WTC11 (cell line): ENCODE results near the gene TREML2. TPM values are rescaled to one million over a fixed set of nuclear protein-coding genes. Genes with fewer than 3 reads are reported as not detected.
"Not testable (repeated sequence)": the region's sequence is repeated elsewhere in the genome, so short reads cannot be mapped to it uniquely, and the experiment has no call there.

Experiments
- ATAC-seq: fragments of 200-7000 bp; cut with Tn5 transposase; 2 replicates; pipeline ENCODE4 v1.10.0; 2021; ENCODE audit warnings: mild to moderate bottlenecking, moderate library complexity
- CTCF ChIA-PET: fragments of 300-600 bp; sonication (Branson Sonifier 250); formaldehyde crosslinking; loops from one replicate; lab custom pipeline; 2021; ENCODE audit warnings: antibody characterized with exemption; lab: Charles Lee
- POLR2A ChIA-PET: fragments of 350-600 bp; sonication (Branson Sonifier 250); formaldehyde crosslinking; loops from one replicate; lab custom pipeline; 2021; ENCODE audit warnings: antibody characterized with exemption; lab: Charles Lee
- DNase-seq: peaks from one replicate; pipeline ENCODE4 v3.0.0; 2021; ENCODE audit warnings: low spot score
- H3K27ac Mint-ChIP-seq: 2 replicates; pipeline ENCODE4 v1.8.0; 2021; ENCODE audit warnings: mixed read lengths
- H3K27me3 Mint-ChIP-seq: 2 replicates; pipeline ENCODE4 v1.8.0; 2021; ENCODE audit warnings: low read depth, mild to moderate bottlenecking, moderate library complexity, mixed read lengths
- H3K36me3 Mint-ChIP-seq: 2 replicates; pipeline ENCODE4 v1.8.0; 2021; ENCODE audit warnings: mixed read lengths
- H3K4me1 Mint-ChIP-seq: 2 replicates; pipeline ENCODE4 v1.8.0; 2022; ENCODE audit warnings: mixed read lengths
- H3K4me3 Mint-ChIP-seq: 2 replicates; pipeline ENCODE4 v1.8.0; 2021; ENCODE audit warnings: mild to moderate bottlenecking, moderate library complexity, mixed read lengths
- H3K9me3 Mint-ChIP-seq: 2 replicates; pipeline ENCODE4 v1.8.0; 2021; ENCODE audit warnings: mixed read lengths
- E2F4 ChIP-seq: sonication (generic); formaldehyde crosslinking; IDR thresholded peaks from 2 replicates; pipeline ENCODE4 v1.8.1; 2022; ENCODE audit warnings: low read depth, mild to moderate bottlenecking, moderate library complexity, missing genetic modification reagents, borderline replicate concordance
- EMX1 ChIP-seq: fragments of 250-450 bp; sonication (Bioruptor Pico); IDR thresholded peaks from 2 replicates; pipeline ENCODE4 v1.8.0; 2021; ENCODE audit warnings: mild to moderate bottlenecking
- ETV6 ChIP-seq: sonication (generic); formaldehyde crosslinking; IDR thresholded peaks from 2 replicates; pipeline ENCODE4 v1.8.1; 2022; ENCODE audit warnings: mild to moderate bottlenecking, missing genetic modification reagents
- FOXJ3 ChIP-seq: sonication (generic); formaldehyde crosslinking; IDR thresholded peaks from 2 replicates; pipeline ENCODE4 v1.9.0; 2021; ENCODE audit warnings: missing genetic modification reagents, mild to moderate bottlenecking, borderline replicate concordance
- FOXK1 ChIP-seq: sonication (generic); formaldehyde crosslinking; IDR thresholded peaks from 2 replicates; pipeline ENCODE4 v1.8.0; 2022; ENCODE audit warnings: mild to moderate bottlenecking, moderate library complexity, missing genetic modification reagents
- MYBL2 ChIP-seq: sonication (generic); formaldehyde crosslinking; IDR thresholded peaks from 2 replicates; pipeline ENCODE4 v1.8.1; 2023; ENCODE audit warnings: mild to moderate bottlenecking, moderate library complexity, missing genetic modification reagents
- NR1H2 ChIP-seq: sonication (generic); formaldehyde crosslinking; IDR thresholded peaks from 2 replicates; pipeline ENCODE4 v1.9.0; 2021; ENCODE audit warnings: mild to moderate bottlenecking, moderate library complexity, missing genetic modification reagents
- NR2C2 ChIP-seq: sonication (generic); formaldehyde crosslinking; IDR thresholded peaks from 2 replicates; pipeline ENCODE4 v1.8.0; 2022; ENCODE audit warnings: mild to moderate bottlenecking, missing genetic modification reagents
- SOX15 ChIP-seq: fragments of 250-450 bp; sonication (Bioruptor Pico); IDR thresholded peaks from 2 replicates; pipeline ENCODE4 v1.9.0; 2021; ENCODE audit warnings: mild to moderate bottlenecking
- TEAD4 ChIP-seq: sonication (generic); formaldehyde crosslinking; IDR thresholded peaks from 2 replicates; pipeline ENCODE4 v1.8.0; 2022; ENCODE audit warnings: mild to moderate bottlenecking, missing genetic modification reagents
- ZBTB21 ChIP-seq: sonication (generic); formaldehyde crosslinking; IDR thresholded peaks from 2 replicates; pipeline ENCODE4 v1.8.1; 2023; ENCODE audit warnings: mild to moderate bottlenecking, missing genetic modification reagents, borderline replicate concordance
- ZMAT4 ChIP-seq: fragments of 250-450 bp; sonication (Bioruptor Pico); IDR thresholded peaks from 2 replicates; pipeline ENCODE4 v1.9.0; 2021; ENCODE audit warnings: mild to moderate bottlenecking
- ZNF263 ChIP-seq: sonication (generic); formaldehyde crosslinking; IDR thresholded peaks from 2 replicates; pipeline ENCODE4 v1.8.1; 2022; ENCODE audit warnings: low read depth, mild to moderate bottlenecking, moderate library complexity, missing genetic modification reagents
- ZNF317 ChIP-seq: sonication (generic); formaldehyde crosslinking; IDR thresholded peaks from 2 replicates; pipeline ENCODE4 v1.8.1; 2023; ENCODE audit warnings: low read depth, mild to moderate bottlenecking, moderate library complexity, missing genetic modification reagents, borderline replicate concordance
- ZNF532 ChIP-seq: fragments of 250-450 bp; sonication (Bioruptor Pico); IDR thresholded peaks from 2 replicates; pipeline ENCODE4 v1.9.0; 2021; ENCODE audit warnings: mild to moderate bottlenecking, borderline replicate concordance
- ZNF671 ChIP-seq: fragments of 250-450 bp; sonication (Bioruptor Pico); IDR thresholded peaks from 2 replicates; pipeline ENCODE4 v1.8.0; 2021; ENCODE audit warnings: mild to moderate bottlenecking
- total RNA-seq: library from RNA; stranded (reverse); gene quantifications from 3 replicates; pipeline ENCODE4 v1.2.3, GENCODE V29; 2021
- TF ChIP-seq, protein P1 (sequence below): sonication (generic); formaldehyde crosslinking; IDR thresholded peaks from 2 replicates; pipeline ENCODE4 v1.8.1; 2022; ENCODE audit warnings: missing genetic modification reagents, borderline replicate concordance
- TF ChIP-seq, protein P2 (sequence below): sonication (generic); formaldehyde crosslinking; IDR thresholded peaks from 2 replicates; pipeline ENCODE4 v1.8.0; 2023; ENCODE audit warnings: missing genetic modification reagents
- TF ChIP-seq, protein P3 (sequence below): sonication (generic); formaldehyde crosslinking; IDR thresholded peaks from 2 replicates; pipeline ENCODE4 v1.8.1; 2023; ENCODE audit warnings: mild to moderate bottlenecking, missing genetic modification reagents, moderate library complexity

The TREML2 gene
- total RNA-seq, 1 experiment from 2014 or later, result 0.15 TPM

DNA sequence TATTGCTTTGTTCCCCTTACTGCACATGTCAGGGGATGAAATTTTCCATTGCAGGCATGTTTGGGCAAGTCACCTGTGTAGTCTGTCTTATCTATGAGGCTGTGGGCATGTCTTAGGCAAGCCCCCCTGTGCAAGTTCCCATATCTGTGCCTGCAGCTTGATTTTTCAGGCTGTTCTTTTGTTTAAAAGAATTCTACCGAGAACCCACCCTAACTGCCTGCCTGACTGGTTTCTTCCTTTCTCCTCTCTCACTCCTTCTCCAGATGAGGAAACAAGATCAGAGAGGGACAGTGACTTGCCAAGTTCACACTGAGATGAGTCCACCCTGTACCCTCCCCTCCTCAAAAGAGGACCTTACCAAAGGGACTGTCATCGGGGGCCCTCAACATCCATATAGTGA, 11.0 kb downstream of the TREML2 start:
- CTCF ChIA-PET, result interaction anchor here (1.1 to 2.1 kb wide), 4 partner anchors 8 to 83 kb away, joined by 3 to 8 read pairs (median 5); partner anchors contain the start of gene TREML2
- DNase-seq, result no peak
- Mint-ChIP-seq H3K9me3 (peaks cover 18% of the 10 kb centered on the region), H3K27me3 (no peaks in the 10 kb centered on the region; the same call in 1 of the 2 replicates), H3K36me3 (peaks cover 18% of the 10 kb centered on the region), H3K4me1 (no peaks in the 10 kb centered on the region), H3K4me3 (no peak overlapping the region), H3K27ac (no peak overlapping the region)
- TF ChIP-seq FOXK1 (CRISPR knock-in tag), result no peak
- TF ChIP-seq ZNF263 (CRISPR knock-in tag), result no peak
- no peak for TF ChIP-seq EMX1 (CRISPR knock-in tag)
- TF ChIP-seq NR2C2 (CRISPR knock-in tag), result no peak
- TF ChIP-seq ETV6 (CRISPR knock-in tag), result no peak
- no peak for TF ChIP-seq ZNF671 (CRISPR knock-in tag)
- TF ChIP-seq SOX15, result no peak
- TF ChIP-seq TEAD4, result no peak
- TF ChIP-seq, protein P1, sequence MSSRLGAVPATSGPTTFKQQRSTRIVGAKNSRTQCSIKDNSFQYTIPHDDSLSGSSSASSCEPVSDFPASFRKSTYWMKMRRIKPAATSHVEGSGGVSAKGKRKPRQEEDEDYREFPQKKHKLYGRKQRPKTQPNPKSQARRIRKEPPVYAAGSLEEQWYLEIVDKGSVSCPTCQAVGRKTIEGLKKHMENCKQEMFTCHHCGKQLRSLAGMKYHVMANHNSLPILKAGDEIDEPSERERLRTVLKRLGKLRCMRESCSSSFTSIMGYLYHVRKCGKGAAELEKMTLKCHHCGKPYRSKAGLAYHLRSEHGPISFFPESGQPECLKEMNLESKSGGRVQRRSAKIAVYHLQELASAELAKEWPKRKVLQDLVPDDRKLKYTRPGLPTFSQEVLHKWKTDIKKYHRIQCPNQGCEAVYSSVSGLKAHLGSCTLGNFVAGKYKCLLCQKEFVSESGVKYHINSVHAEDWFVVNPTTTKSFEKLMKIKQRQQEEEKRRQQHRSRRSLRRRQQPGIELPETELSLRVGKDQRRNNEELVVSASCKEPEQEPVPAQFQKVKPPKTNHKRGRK (CRISPR knock-in tag), result no peak
- TF ChIP-seq ZMAT4 (CRISPR knock-in tag), result no peak
- no peak for TF ChIP-seq ZNF532 (CRISPR knock-in tag)
- POLR2A ChIA-PET, result no interaction called here
- no peak for ATAC-seq

DNA sequence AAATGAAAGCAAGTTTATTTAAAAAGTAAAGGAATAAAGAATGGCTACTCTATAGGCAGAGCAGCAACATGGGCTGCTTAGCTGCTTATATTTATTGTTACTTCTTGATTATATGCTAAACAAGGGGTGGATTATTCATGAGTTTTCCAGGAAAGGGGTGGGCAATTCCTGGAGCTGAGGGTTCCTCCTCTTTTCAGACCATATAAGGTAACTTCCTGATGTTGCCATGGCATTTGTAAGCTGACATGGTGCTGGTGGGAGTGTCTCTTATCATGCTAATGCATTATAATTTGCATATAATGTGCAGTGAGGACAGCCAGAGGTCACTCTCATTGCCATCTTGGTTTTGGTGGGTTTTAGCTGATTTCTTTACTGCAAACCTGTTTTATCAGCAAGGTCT, 11.9 kb downstream of the TREML2 start:
- H3K4me1 Mint-ChIP-seq, H3K4me3 Mint-ChIP-seq, H3K27ac Mint-ChIP-seq, ATAC-seq, H3K27me3 Mint-ChIP-seq, POLR2A ChIA-PET, DNase-seq: not testable (repeated sequence)
- H3K36me3 Mint-ChIP-seq, result peaks cover 18% of the 10 kb centered on the region
- H3K9me3 Mint-ChIP-seq, result peaks cover 18% of the 10 kb centered on the region
- CTCF ChIA-PET, result interaction anchor here (1.8 to 2.1 kb wide), 2 partner anchors 9 to 11 kb away, joined by 5 to 8 read pairs; partner anchors contain the start of gene TREML2

- peaks cover 18% of the 10 kb centered on the region for H3K36me3 Mint-ChIP-seq
- ChIA-PET POLR2A (interaction anchor here (0.8 kb wide), 1 partner anchor 17 kb away, joined by 3 read pairs; no protein-coding TSS in a partner anchor), CTCF (interaction anchor here (1.2 kb wide), 1 partner anchor 87 kb away, joined by 3 read pairs; no protein-coding TSS in a partner anchor)
- H3K4me1 Mint-ChIP-seq, result no peaks in the 10 kb centered on the region
- no peak overlapping the region for H3K4me3 Mint-ChIP-seq
- H3K27ac Mint-ChIP-seq, result no peak overlapping the region
- H3K27me3 Mint-ChIP-seq, result no peaks in the 10 kb centered on the region; the same call in 1 of the 2 replicates
- no peak for ATAC-seq
- H3K9me3 Mint-ChIP-seq, result peaks cover 18% of the 10 kb centered on the region
- no peak for DNase-seq
- TF ChIP-seq NR1H2 (CRISPR knock-in tag), result no peak
- no peak for TF ChIP-seq ZBTB21 (CRISPR knock-in tag)
- TF ChIP-seq FOXJ3 (CRISPR knock-in tag), result no peak
- TF ChIP-seq, protein P2, sequence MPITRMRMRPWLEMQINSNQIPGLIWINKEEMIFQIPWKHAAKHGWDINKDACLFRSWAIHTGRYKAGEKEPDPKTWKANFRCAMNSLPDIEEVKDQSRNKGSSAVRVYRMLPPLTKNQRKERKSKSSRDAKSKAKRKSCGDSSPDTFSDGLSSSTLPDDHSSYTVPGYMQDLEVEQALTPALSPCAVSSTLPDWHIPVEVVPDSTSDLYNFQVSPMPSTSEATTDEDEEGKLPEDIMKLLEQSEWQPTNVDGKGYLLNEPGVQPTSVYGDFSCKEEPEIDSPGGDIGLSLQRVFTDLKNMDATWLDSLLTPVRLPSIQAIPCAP, result no peak
- TF ChIP-seq E2F4 (CRISPR knock-in tag), result no peak
- TF ChIP-seq, protein P3, sequence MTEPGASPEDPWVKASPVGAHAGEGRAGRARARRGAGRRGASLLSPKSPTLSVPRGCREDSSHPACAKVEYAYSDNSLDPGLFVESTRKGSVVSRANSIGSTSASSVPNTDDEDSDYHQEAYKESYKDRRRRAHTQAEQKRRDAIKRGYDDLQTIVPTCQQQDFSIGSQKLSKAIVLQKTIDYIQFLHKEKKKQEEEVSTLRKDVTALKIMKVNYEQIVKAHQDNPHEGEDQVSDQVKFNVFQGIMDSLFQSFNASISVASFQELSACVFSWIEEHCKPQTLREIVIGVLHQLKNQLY (CRISPR knock-in tag), result no peak
- TF ChIP-seq ZNF317, result no peak
- TF ChIP-seq MYBL2 (CRISPR knock-in tag), result no peak
Observed at GRCh38 chr6:41187924-41188886, 12.7 kb downstream of the TREML2 start.
